GM12864 (cell line): Measurements from ENCODE around the gene PBRM1.

Source experiments
- DNase-seq: peaks from one replicate; pipeline ENCODE4 v3.0.0-alpha.2; 2011; ENCODE audit warnings: low read depth
- H3K4me3 ChIP-seq: 2 replicates; pipeline ENCODE4 v1.5.1; 2011; ENCODE audit warnings: mild to moderate bottlenecking, low read depth, low read length, control low read depth
- TF ChIP-seq, protein P1 (sequence below): IDR thresholded peaks from 2 replicates; pipeline ENCODE4 v1.5.1; 2011; ENCODE audit warnings: low read depth, mild to moderate bottlenecking, moderate library complexity, low read length, control low read depth, inconsistent platforms; ENCODE audit errors: missing control alignments

PBRM1 gene

GRCh38 chr3:52519445-52520140, 166.1 kb downstream of the PBRM1 start:
- TF ChIP-seq, protein P1, sequence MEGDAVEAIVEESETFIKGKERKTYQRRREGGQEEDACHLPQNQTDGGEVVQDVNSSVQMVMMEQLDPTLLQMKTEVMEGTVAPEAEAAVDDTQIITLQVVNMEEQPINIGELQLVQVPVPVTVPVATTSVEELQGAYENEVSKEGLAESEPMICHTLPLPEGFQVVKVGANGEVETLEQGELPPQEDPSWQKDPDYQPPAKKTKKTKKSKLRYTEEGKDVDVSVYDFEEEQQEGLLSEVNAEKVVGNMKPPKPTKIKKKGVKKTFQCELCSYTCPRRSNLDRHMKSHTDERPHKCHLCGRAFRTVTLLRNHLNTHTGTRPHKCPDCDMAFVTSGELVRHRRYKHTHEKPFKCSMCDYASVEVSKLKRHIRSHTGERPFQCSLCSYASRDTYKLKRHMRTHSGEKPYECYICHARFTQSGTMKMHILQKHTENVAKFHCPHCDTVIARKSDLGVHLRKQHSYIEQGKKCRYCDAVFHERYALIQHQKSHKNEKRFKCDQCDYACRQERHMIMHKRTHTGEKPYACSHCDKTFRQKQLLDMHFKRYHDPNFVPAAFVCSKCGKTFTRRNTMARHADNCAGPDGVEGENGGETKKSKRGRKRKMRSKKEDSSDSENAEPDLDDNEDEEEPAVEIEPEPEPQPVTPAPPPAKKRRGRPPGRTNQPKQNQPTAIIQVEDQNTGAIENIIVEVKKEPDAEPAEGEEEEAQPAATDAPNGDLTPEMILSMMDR = no peak
- H3K4me3 ChIP-seq = no peak overlapping the region
- DNase-seq = no peak

GRCh38 chr3:52518723-52519444, 166.8 kb downstream of the PBRM1 start:
- DNase-seq = no peak
- TF ChIP-seq, protein P1 = no peak
- H3K4me3 ChIP-seq = no peak overlapping the region

- no peak overlapping the region for H3K4me3 ChIP-seq
- DNase-seq = no peak
- TF ChIP-seq, protein P1 = no peak
These were observed 167.7 kb downstream of the PBRM1 start for GRCh38 chr3:52517796-52518722.

DNA sequence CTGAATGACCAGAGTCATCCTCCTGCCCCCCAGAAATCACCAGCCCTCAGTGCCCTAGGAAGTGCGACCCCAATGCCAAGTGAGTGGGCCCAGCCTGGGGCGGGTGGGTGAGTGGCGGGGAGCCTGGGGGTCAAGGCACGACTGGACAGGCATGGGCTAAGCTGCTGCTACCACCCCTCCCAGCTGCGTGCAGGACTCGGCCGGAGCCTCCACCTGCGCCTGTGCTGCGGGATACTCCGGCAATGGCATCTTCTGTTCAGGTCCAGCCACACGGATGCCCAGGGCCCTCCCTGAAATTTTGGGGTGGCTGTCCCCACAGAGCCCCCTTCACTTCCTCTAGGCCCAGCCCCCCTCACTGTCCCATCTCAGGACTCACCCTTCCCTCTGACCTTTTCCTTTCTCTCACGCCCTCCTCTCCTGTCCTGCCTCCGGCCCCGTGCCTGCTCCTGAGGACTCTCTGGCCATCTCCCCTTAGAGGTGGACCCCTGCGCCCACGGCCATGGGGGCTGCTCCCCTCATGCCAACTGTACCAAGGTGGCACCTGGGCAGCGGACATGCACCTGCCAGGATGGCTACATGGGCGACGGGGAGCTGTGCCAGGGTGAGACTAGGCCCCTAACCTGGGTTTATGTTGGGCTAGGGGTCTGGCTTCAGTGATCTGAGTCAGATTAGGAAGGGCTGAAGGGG, 169.1 kb downstream of the PBRM1 start:
- TF ChIP-seq, protein P1 = no peak

DNA sequence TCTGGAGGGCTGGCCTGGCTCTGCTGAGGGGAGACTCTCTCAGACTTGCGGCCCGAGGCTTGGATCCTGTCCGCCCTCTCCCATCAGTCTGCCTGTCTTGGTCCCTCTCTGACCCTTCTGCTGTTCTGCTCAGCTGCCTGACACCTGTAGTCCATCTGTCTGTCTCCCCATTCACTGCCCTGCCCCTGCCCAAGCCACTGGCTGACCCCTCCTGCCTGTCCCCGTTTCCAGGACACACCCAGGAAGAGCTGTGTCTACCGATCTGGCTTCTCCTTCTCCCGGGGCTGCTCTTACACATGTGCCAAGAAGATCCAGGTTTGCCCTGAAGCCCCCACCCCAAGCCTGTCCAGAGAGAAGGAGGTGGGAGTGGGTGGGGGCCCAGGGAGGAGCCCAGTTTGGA, 170.5 kb downstream of the PBRM1 start:
- DNase-seq = no peak
- TF ChIP-seq, protein P1 = no peak
- H3K4me3 ChIP-seq = no peak overlapping the region

More for the DNA sequence above, 169.1 kb downstream of the PBRM1 start:
- DNase-seq = no peak
- H3K4me3 ChIP-seq = no peak overlapping the region

DNA sequence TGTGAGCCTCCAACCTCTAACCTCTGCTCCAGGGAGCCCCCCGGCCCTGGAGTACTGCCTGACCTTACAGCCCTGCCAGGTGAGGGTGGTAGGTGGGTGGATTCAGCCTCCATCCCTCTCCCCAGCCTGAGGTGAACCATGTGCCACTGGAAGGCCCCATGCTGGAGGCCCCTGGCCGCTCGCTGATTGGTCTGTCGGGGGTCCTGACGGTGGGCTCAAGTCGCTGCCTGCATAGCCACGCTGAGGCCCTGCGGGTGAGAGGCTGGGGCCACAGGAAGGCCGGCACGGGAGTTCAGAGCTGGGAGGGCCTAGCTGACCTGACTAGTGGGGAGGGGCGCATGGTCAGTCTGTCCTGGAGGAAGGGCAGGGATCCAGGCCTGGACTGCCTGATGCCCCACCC, 171.1 kb downstream of the PBRM1 start:
- TF ChIP-seq, protein P1 = no peak
- no peak for DNase-seq
- no peak overlapping the region for H3K4me3 ChIP-seq
